CD14-positive monocyte (primary cell): ENCODE results near the gene PTTG1IP. TPM values are rescaled to one million over a fixed set of nuclear protein-coding genes. Genes with fewer than 3 reads are reported as not detected.

Experiments used
- DNase-seq, 3 donors: peaks; one replicate each; pipeline ENCODE4 v3.0.0-alpha.2; 2011 to 2022
- H2AFZ ChIP-seq: 2 replicates; pipeline ENCODE4 v1.6.0; 2012; ENCODE audit warnings: mild to moderate bottlenecking, low read depth, low read length, inconsistent platforms; ENCODE audit not compliant: insufficient read depth, poor library complexity, severe bottlenecking
- H3K27ac ChIP-seq, 2 donors: 1 replicate in 1 of 2; 2 replicates in 1 of 2; pipeline ENCODE4 v1.5.1; 2012 to 2013; ENCODE audit warnings: low read length in 2 of 2, control low read depth in 1 of 2, inconsistent platforms in 1 of 2, low read depth in 1 of 2, mild to moderate bottlenecking in 1 of 2
- H3K27me3 ChIP-seq, 2 donors: one replicate each; pipeline versions ENCODE4 v1.6.0 to v1.6.1; 2011 to 2013; ENCODE audit warnings: low read length in 2 of 2; ENCODE audit not compliant: control insufficient read depth in 2 of 2, insufficient read depth in 2 of 2
- H3K36me3 ChIP-seq, 2 donors: replicated peaks in 1 of 2; 1 replicate in 1 of 2; 2 replicates in 1 of 2; pipeline versions ENCODE4 v1.5.1 to v1.6.1; 2012 to 2013; ENCODE audit warnings: low read length in 2 of 2, control low read depth in 1 of 2, inconsistent platforms in 1 of 2, mild to moderate bottlenecking in 1 of 2; ENCODE audit not compliant: insufficient read depth in 2 of 2, control insufficient read depth in 1 of 2
- H3K4me1 ChIP-seq, 2 donors: 1 replicate in 1 of 2; 2 replicates in 1 of 2; pipeline versions ENCODE4 v1.5.1 to v1.6.1; 2012 to 2013; ENCODE audit warnings: low read length in 2 of 2, control low read depth in 1 of 2, inconsistent platforms in 1 of 2, mild to moderate bottlenecking in 1 of 2, moderate library complexity in 1 of 2; ENCODE audit not compliant: insufficient read depth in 2 of 2, control insufficient read depth in 1 of 2
- H3K4me2 ChIP-seq: replicated peaks from 2 replicates; pipeline ENCODE3; 2012; ENCODE audit warnings: low read length, moderate library complexity, mild to moderate bottlenecking; ENCODE audit not compliant: poor library complexity, severe bottlenecking; ENCODE audit errors: extremely low read depth
- H3K4me3 ChIP-seq, 3 experiments: fragments of 200-600 bp in 1 of 3; sonication (generic) in 1 of 3; replicated peaks in 1 of 3; 1 replicate in 2 of 3; 2 replicates in 1 of 3; pipeline ENCODE4 v1.5.1; 2011 to 2013; ENCODE audit warnings: low read length in 3 of 3, mild to moderate bottlenecking in 3 of 3, control low read depth in 2 of 3, low read depth in 2 of 3, inconsistent platforms in 1 of 3, moderate library complexity in 1 of 3
- H3K79me2 ChIP-seq: 2 replicates; pipeline ENCODE4 v1.6.0; 2012; ENCODE audit warnings: mild to moderate bottlenecking, control low read depth, inconsistent platforms, low read length, moderate library complexity; ENCODE audit not compliant: insufficient read depth
- H3K9ac ChIP-seq: 2 replicates; pipeline ENCODE4 v1.6.0; 2017; ENCODE audit warnings: low read length, mild to moderate bottlenecking; ENCODE audit not compliant: insufficient read depth, poor library complexity, severe bottlenecking
- H3K9me3 ChIP-seq, 2 donors: replicated peaks in 1 of 2; 1 replicate in 1 of 2; 2 replicates in 1 of 2; pipeline versions ENCODE4 v1.5.1 to v1.6.1; 2012 to 2013; ENCODE audit warnings: low read length in 2 of 2, control low read depth in 1 of 2; ENCODE audit not compliant: control insufficient read depth in 1 of 2, insufficient read depth in 1 of 2
- H4K20me1 ChIP-seq: 2 replicates; pipeline ENCODE4 v1.6.0; 2012; ENCODE audit warnings: mild to moderate bottlenecking, low read length, control low read depth, moderate library complexity; ENCODE audit not compliant: insufficient read depth
- H3K27ac Mint-ChIP-seq, 7 donors: one replicate each; pipeline ENCODE4 v1.8.0; 2020; ENCODE audit warnings: mild to moderate bottlenecking in 7 of 7, mixed read lengths in 7 of 7, moderate library complexity in 6 of 7, inconsistent platforms in 2 of 7
- H3K27me3 Mint-ChIP-seq, 3 donors: one replicate each; pipeline ENCODE4 v1.8.0; 2021 to 2022; ENCODE audit warnings: low read depth in 3 of 3, mild to moderate bottlenecking in 3 of 3, mixed read lengths in 3 of 3, moderate library complexity in 3 of 3, inconsistent platforms in 1 of 3
- H3K36me3 Mint-ChIP-seq, 2 donors: one replicate each; pipeline ENCODE4 v1.8.0; 2020; ENCODE audit warnings: mixed read lengths in 2 of 2, inconsistent platforms in 1 of 2, mild to moderate bottlenecking in 1 of 2
- H3K4me1 Mint-ChIP-seq: one replicate; pipeline ENCODE4 v1.8.0; 2020; ENCODE audit warnings: mild to moderate bottlenecking, mixed read lengths
- H3K4me3 Mint-ChIP-seq, 2 donors: one replicate each; pipeline ENCODE4 v1.8.0; 2020; ENCODE audit warnings: mild to moderate bottlenecking in 2 of 2, mixed read lengths in 2 of 2, moderate library complexity in 1 of 2
- H3K9me3 Mint-ChIP-seq, 7 donors: one replicate each; pipeline ENCODE4 v1.8.0; 2020 to 2022; ENCODE audit warnings: mixed read lengths in 7 of 7, mild to moderate bottlenecking in 6 of 7, moderate library complexity in 6 of 7, inconsistent platforms in 2 of 7
- WGBS: methylation state at CpG from one replicate; pipeline ENCODE4 v1.1.5; 2013; ENCODE audit warnings: missing lambda C conversion rate; ENCODE audit not compliant: insufficient coverage; 5-methylcytosine and 5-hydroxymethylcytosine counted together
- intact Hi-C, 2 donors: fragments of 100-400 bp; cut with micrococcal nuclease; formaldehyde crosslinking; loops; one replicate each; pipeline versions ENCODE4 v1.15.0 to v1.15.1; 2023
- polyA plus RNA-seq, 3 donors: library from polyadenylated mRNA; depleted of rRNA in 1 of 3; unstranded in 2 of 3; stranded (reverse) in 1 of 3; fragments of 300-500 nt in 2 of 3; fragments of >200 nt in 1 of 3; fragmentation: Illumina TruSeq in 2 of 3; gene quantifications; 1 replicate in 2 of 3; 2 replicates in 1 of 3; pipeline ENCODE4 v1.2.3, GENCODE V29; 2012 to 2021
- TF ChIP-seq, protein P1 (sequence below): fragments of 200-600 bp; IDR thresholded peaks from one replicate; pipeline ENCODE4 v1.8.0; 2022; ENCODE audit warnings: antibody characterized with exemption, mild to moderate bottlenecking

PTTG1IP gene
- polyA plus RNA-seq, 3 donors: 118 to 238 (median 206) TPM

GRCh38 chr21:44907966-44908895 is 34.7 kb upstream of the PTTG1IP start:
- peaks cover 89% of the 10 kb centered on the region for H3K4me1 Mint-ChIP-seq
- H3K4me3 Mint-ChIP-seq: peak overlapping the region; percentile 43 to 53
- intact Hi-C loops: loop anchor here in 1 of 2 donors (5.0 kb wide), 1 partner anchor 36 kb away; the partner anchor contains the start of gene PTTG1IP
- Histone ChIP-seq H3K9me3 (no peaks in the 10 kb centered on the region), H3K79me2 (peaks cover 97% of the 10 kb centered on the region), H3K4me1 (peaks cover 99 to 100% of the 10 kb centered on the region in 2 donors), H3K36me3 (peaks cover 69 to 70% of the 10 kb centered on the region in 2 donors), H3K4me2 (peak overlapping the region; percentile 61), H4K20me1 (peaks cover 99% of the 10 kb centered on the region), H3K27ac (peak overlapping the region; percentile 73 to 85), H3K9ac (no peak overlapping the region), H3K4me3 (peak overlapping the region in 2 of 3 experiments; percentile 2 to 48), H3K27me3 (no peaks in the 10 kb centered on the region), H2AFZ (no peak overlapping the region)
- DNase-seq: peak; percentile 79 to 88 (median 83)
- peaks cover 49 to 75% of the 10 kb centered on the region in 2 donors for H3K36me3 Mint-ChIP-seq
- H3K27me3 Mint-ChIP-seq: peaks cover 0 to 3% (median 2%) of the 10 kb centered on the region in 3 donors
- H3K27ac Mint-ChIP-seq: peak overlapping the region; percentile 73 to 95 (median 92)
- TF ChIP-seq, protein P1, sequence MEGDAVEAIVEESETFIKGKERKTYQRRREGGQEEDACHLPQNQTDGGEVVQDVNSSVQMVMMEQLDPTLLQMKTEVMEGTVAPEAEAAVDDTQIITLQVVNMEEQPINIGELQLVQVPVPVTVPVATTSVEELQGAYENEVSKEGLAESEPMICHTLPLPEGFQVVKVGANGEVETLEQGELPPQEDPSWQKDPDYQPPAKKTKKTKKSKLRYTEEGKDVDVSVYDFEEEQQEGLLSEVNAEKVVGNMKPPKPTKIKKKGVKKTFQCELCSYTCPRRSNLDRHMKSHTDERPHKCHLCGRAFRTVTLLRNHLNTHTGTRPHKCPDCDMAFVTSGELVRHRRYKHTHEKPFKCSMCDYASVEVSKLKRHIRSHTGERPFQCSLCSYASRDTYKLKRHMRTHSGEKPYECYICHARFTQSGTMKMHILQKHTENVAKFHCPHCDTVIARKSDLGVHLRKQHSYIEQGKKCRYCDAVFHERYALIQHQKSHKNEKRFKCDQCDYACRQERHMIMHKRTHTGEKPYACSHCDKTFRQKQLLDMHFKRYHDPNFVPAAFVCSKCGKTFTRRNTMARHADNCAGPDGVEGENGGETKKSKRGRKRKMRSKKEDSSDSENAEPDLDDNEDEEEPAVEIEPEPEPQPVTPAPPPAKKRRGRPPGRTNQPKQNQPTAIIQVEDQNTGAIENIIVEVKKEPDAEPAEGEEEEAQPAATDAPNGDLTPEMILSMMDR: no peak
- no peaks in the 10 kb centered on the region for H3K9me3 Mint-ChIP-seq
- 57% methylated on average over 15 of the region's 25 CpGs for WGBS

- Histone ChIP-seq H3K79me2 (peaks cover 98% of the 10 kb centered on the region), H3K4me3 (peak overlapping the region in 2 of 3 experiments; percentile 2 to 48), H3K9me3 (no peaks in the 10 kb centered on the region), H3K4me2 (peak overlapping the region; percentile 61), H2AFZ (no peak overlapping the region), H3K9ac (no peak overlapping the region), H3K4me1 (peaks cover 99 to 100% of the 10 kb centered on the region in 2 donors), H4K20me1 (peaks cover 100% of the 10 kb centered on the region), H3K36me3 (peaks cover 77 to 79% of the 10 kb centered on the region in 2 donors), H3K27ac (peak overlapping the region; percentile 73 to 85), H3K27me3 (no peaks in the 10 kb centered on the region)
- Mint-ChIP-seq H3K27ac (peak overlapping the region; percentile 73 to 91 (median 88)), H3K9me3 (peaks cover 0 to 1% (median 0%) of the 10 kb centered on the region in 7 donors), H3K4me3 (peak overlapping the region; percentile 26 to 43), H3K27me3 (peaks cover 0 to 3% (median 2%) of the 10 kb centered on the region in 3 donors), H3K4me1 (peaks cover 92% of the 10 kb centered on the region), H3K36me3 (peaks cover 58 to 81% of the 10 kb centered on the region in 2 donors)
- intact Hi-C loops: loop anchor here in 1 of 2 donors (5.0 kb wide), 1 partner anchor 35 kb away; the partner anchor contains the start of gene PTTG1IP
- WGBS: 49% methylated on average over 14 of the region's 16 CpGs
- no peak for DNase-seq
- TF ChIP-seq, protein P1: no peak
These were observed 33.9 kb upstream of the PTTG1IP start for GRCh38 chr21:44907225-44907965.
